ENCODE results near the gene SLC17A9. TPM values are rescaled to one million over a fixed set of nuclear protein-coding genes. Genes with fewer than 3 reads are reported as not detected.

The SLC17A9 gene
- 1 to 10 TPM; 1.0 to 3.3 TPM for polyA plus RNA-seq

GRCh38 chr20:62952373-62952967, at the start of gene SLC17A9:
SLC17A9 (plus strand) TSS chr20:62952709; CDS start chr20:62952831, 122 bp downstream.
- WGBS, 2 donors = 12 to 13% methylated on average over 29 to 37 of the region's 37 CpGs
- Histone ChIP-seq H3K27ac (ENCODE audit: low read depth in 2 of 2, low read length in 1 of 2) (peak within 1 kb of the TSS; percentile 82 to 89), H3K4me3 (ENCODE audit: low read depth in 1 of 2, low read length in 2 of 2) (peak within 1 kb of the TSS in 1 of 2 donors; percentile 36), H3K27me3 (ENCODE audit: control insufficient read depth in 1 of 2, insufficient read depth in 2 of 2, low read length in 2 of 2) (no peaks in the 10 kb centered on the region), H3K4me1 (ENCODE audit: control insufficient read depth in 2 of 2, insufficient read depth in 2 of 2, low read length in 1 of 2) (peaks cover 13 to 14% of the 10 kb centered on the region in 2 donors), H3K9me3 (ENCODE audit: control insufficient read depth in 2 of 2, insufficient read depth in 1 of 2, low read depth in 1 of 2, low read length in 1 of 2) (peaks cover 0 to 2% of the 10 kb centered on the region in 2 donors), H3K36me3 (ENCODE audit: control insufficient read depth in 2 of 2, insufficient read depth in 2 of 2, low read length in 1 of 2) (peaks cover 11 to 26% of the 10 kb centered on the region in 2 donors)

- no peaks in the 10 kb centered on the region for H3K27me3 ChIP-seq (ENCODE audit: control insufficient read depth in 1 of 2, insufficient read depth in 2 of 2, low read length in 2 of 2)
- peaks cover 34% of the 10 kb centered on the region in 2 donors for H3K36me3 ChIP-seq (ENCODE audit: control insufficient read depth in 2 of 2, insufficient read depth in 2 of 2, low read length in 1 of 2)
- H3K4me3 ChIP-seq (ENCODE audit: low read depth in 1 of 2, low read length in 2 of 2) = no peak overlapping the region
- no peak overlapping the region for H3K27ac ChIP-seq (ENCODE audit: low read depth in 2 of 2, low read length in 1 of 2)
- peaks cover 4 to 16% of the 10 kb centered on the region in 2 donors for H3K4me1 ChIP-seq (ENCODE audit: control insufficient read depth in 2 of 2, insufficient read depth in 2 of 2, low read length in 1 of 2)
- H3K9me3 ChIP-seq (ENCODE audit: control insufficient read depth in 2 of 2, insufficient read depth in 1 of 2, low read depth in 1 of 2, low read length in 1 of 2) = no peaks in the 10 kb centered on the region
- 68 to 71% methylated on average over 7 of the region's 7 CpGs for WGBS, 2 donors
Observed at GRCh38 chr20:62902926-62903615, 49.4 kb upstream of the SLC17A9 start.

GRCh38 chr20:62905536-62906117, 46.9 kb upstream of the SLC17A9 start:
- Histone ChIP-seq H3K9me3 (ENCODE audit: control insufficient read depth in 2 of 2, insufficient read depth in 1 of 2, low read depth in 1 of 2, low read length in 1 of 2) (no peaks in the 10 kb centered on the region), H3K36me3 (ENCODE audit: control insufficient read depth in 2 of 2, insufficient read depth in 2 of 2, low read length in 1 of 2) (peaks cover 41 to 54% of the 10 kb centered on the region in 2 donors), H3K4me3 (ENCODE audit: low read depth in 1 of 2, low read length in 2 of 2) (no peak overlapping the region), H3K27me3 (ENCODE audit: control insufficient read depth in 1 of 2, insufficient read depth in 2 of 2, low read length in 2 of 2) (no peaks in the 10 kb centered on the region), H3K4me1 (ENCODE audit: control insufficient read depth in 2 of 2, insufficient read depth in 2 of 2, low read length in 1 of 2) (peaks cover 0 to 4% of the 10 kb centered on the region in 2 donors), H3K27ac (ENCODE audit: low read depth in 2 of 2, low read length in 1 of 2) (no peak overlapping the region)
- WGBS, 2 donors = 89 to 91% methylated on average over 17 of the region's 17 CpGs

- Histone ChIP-seq H3K4me1 (ENCODE audit: control insufficient read depth in 2 of 2, insufficient read depth in 2 of 2, low read length in 1 of 2) (peaks cover 0 to 2% of the 10 kb centered on the region in 2 donors), H3K27ac (ENCODE audit: low read depth in 2 of 2, low read length in 1 of 2) (no peak overlapping the region), H3K36me3 (ENCODE audit: control insufficient read depth in 2 of 2, insufficient read depth in 2 of 2, low read length in 1 of 2) (peaks cover 47 to 60% of the 10 kb centered on the region in 2 donors), H3K9me3 (ENCODE audit: control insufficient read depth in 2 of 2, insufficient read depth in 1 of 2, low read depth in 1 of 2, low read length in 1 of 2) (no peaks in the 10 kb centered on the region), H3K27me3 (ENCODE audit: control insufficient read depth in 1 of 2, insufficient read depth in 2 of 2, low read length in 2 of 2) (no peaks in the 10 kb centered on the region), H3K4me3 (ENCODE audit: low read depth in 1 of 2, low read length in 2 of 2) (no peak overlapping the region)
- WGBS, 2 donors = 91% methylated on average over 16 of the region's 16 CpGs
Observed at GRCh38 chr20:62906209-62906608, 46.3 kb upstream of the SLC17A9 start.

- Histone ChIP-seq H3K36me3 (ENCODE audit: control insufficient read depth in 2 of 2, insufficient read depth in 2 of 2, low read length in 1 of 2) (peaks cover 47 to 64% of the 10 kb centered on the region in 2 donors), H3K4me3 (ENCODE audit: low read depth in 1 of 2, low read length in 2 of 2) (no peak overlapping the region)
- WGBS, 2 donors = 88 to 90% methylated on average over 31 of the region's 31 CpGs
Observed at GRCh38 chr20:62906647-62907375, 45.7 kb upstream of the SLC17A9 start.

GRCh38 chr20:62907384-62908317, 44.9 kb upstream of the SLC17A9 start:
- H3K36me3 ChIP-seq (ENCODE audit: control insufficient read depth in 2 of 2, insufficient read depth in 2 of 2, low read length in 1 of 2) = peaks cover 45 to 63% of the 10 kb centered on the region in 2 donors
- H3K27ac ChIP-seq (ENCODE audit: low read depth in 2 of 2, low read length in 1 of 2) = no peak overlapping the region
- no peak overlapping the region for H3K4me3 ChIP-seq (ENCODE audit: low read depth in 1 of 2, low read length in 2 of 2)
- H3K9me3 ChIP-seq (ENCODE audit: control insufficient read depth in 2 of 2, insufficient read depth in 1 of 2, low read depth in 1 of 2, low read length in 1 of 2) = no peaks in the 10 kb centered on the region
- no peaks in the 10 kb centered on the region for H3K27me3 ChIP-seq (ENCODE audit: control insufficient read depth in 1 of 2, insufficient read depth in 2 of 2, low read length in 2 of 2)
- H3K4me1 ChIP-seq (ENCODE audit: control insufficient read depth in 2 of 2, insufficient read depth in 2 of 2, low read length in 1 of 2) = peaks cover 0 to 2% of the 10 kb centered on the region in 2 donors
- WGBS, 2 donors = 69 to 71% methylated on average over 16 of the region's 16 CpGs

More at GRCh38 chr20:62906647-62907375, 45.7 kb upstream of the SLC17A9 start:
- peaks cover 0 to 2% of the 10 kb centered on the region in 2 donors for H3K4me1 ChIP-seq (ENCODE audit: control insufficient read depth in 2 of 2, insufficient read depth in 2 of 2, low read length in 1 of 2)
- no peaks in the 10 kb centered on the region for H3K27me3 ChIP-seq (ENCODE audit: control insufficient read depth in 1 of 2, insufficient read depth in 2 of 2, low read length in 2 of 2)
- H3K27ac ChIP-seq (ENCODE audit: low read depth in 2 of 2, low read length in 1 of 2) = no peak overlapping the region
- no peaks in the 10 kb centered on the region for H3K9me3 ChIP-seq (ENCODE audit: control insufficient read depth in 2 of 2, insufficient read depth in 1 of 2, low read depth in 1 of 2, low read length in 1 of 2)

GRCh38 chr20:62908971-62909791, 43.3 kb upstream of the SLC17A9 start:
- Histone ChIP-seq H3K36me3 (ENCODE audit: control insufficient read depth in 2 of 2, insufficient read depth in 2 of 2, low read length in 1 of 2) (peaks cover 36 to 59% of the 10 kb centered on the region in 2 donors), H3K27ac (ENCODE audit: low read depth in 2 of 2, low read length in 1 of 2) (no peak overlapping the region), H3K9me3 (ENCODE audit: control insufficient read depth in 2 of 2, insufficient read depth in 1 of 2, low read depth in 1 of 2, low read length in 1 of 2) (no peaks in the 10 kb centered on the region), H3K4me1 (ENCODE audit: control insufficient read depth in 2 of 2, insufficient read depth in 2 of 2, low read length in 1 of 2) (no peaks in the 10 kb centered on the region), H3K4me3 (ENCODE audit: low read depth in 1 of 2, low read length in 2 of 2) (no peak overlapping the region), H3K27me3 (ENCODE audit: control insufficient read depth in 1 of 2, insufficient read depth in 2 of 2, low read length in 2 of 2) (no peaks in the 10 kb centered on the region)
- 80% methylated on average over 18 of the region's 18 CpGs for WGBS, 2 donors

GRCh38 chr20:62910217-62910766, 42.2 kb upstream of the SLC17A9 start:
- Histone ChIP-seq H3K36me3 (ENCODE audit: control insufficient read depth in 2 of 2, insufficient read depth in 2 of 2, low read length in 1 of 2) (peaks cover 33 to 54% of the 10 kb centered on the region in 2 donors), H3K27me3 (ENCODE audit: control insufficient read depth in 1 of 2, insufficient read depth in 2 of 2, low read length in 2 of 2) (no peaks in the 10 kb centered on the region), H3K27ac (ENCODE audit: low read depth in 2 of 2, low read length in 1 of 2) (no peak overlapping the region), H3K9me3 (ENCODE audit: control insufficient read depth in 2 of 2, insufficient read depth in 1 of 2, low read depth in 1 of 2, low read length in 1 of 2) (no peaks in the 10 kb centered on the region), H3K4me1 (ENCODE audit: control insufficient read depth in 2 of 2, insufficient read depth in 2 of 2, low read length in 1 of 2) (peaks cover 0 to 2% of the 10 kb centered on the region in 2 donors), H3K4me3 (ENCODE audit: low read depth in 1 of 2, low read length in 2 of 2) (no peak overlapping the region)
- WGBS, 2 donors = 90 to 94% methylated on average over 11 of the region's 11 CpGs

All from esophagus (tissue), 2 donors.